Mammary epithelial cell (primary cell): ENCODE data around the gene TOMM70.

Experiments
- EZH2 ChIP-seq: IDR thresholded peaks from 2 replicates; pipeline ENCODE4 v1.6.1; 2012; ENCODE audit warnings: low read length, inconsistent platforms, borderline replicate concordance
- TF ChIP-seq, protein P1 (sequence below), 2 donors: IDR thresholded peaks in 1 of 2; conservative IDR thresholded peaks in 1 of 2; 2 replicates each; pipeline ENCODE4 v1.5.1; 2011 to 2012; ENCODE audit warnings: inconsistent platforms in 2 of 2, low read length in 2 of 2, mild to moderate bottlenecking in 2 of 2, control low read depth in 1 of 2, low read depth in 1 of 2; ENCODE audit not compliant: insufficient read depth in 1 of 2; ENCODE audit errors: extremely low read depth in 1 of 2

DNA sequence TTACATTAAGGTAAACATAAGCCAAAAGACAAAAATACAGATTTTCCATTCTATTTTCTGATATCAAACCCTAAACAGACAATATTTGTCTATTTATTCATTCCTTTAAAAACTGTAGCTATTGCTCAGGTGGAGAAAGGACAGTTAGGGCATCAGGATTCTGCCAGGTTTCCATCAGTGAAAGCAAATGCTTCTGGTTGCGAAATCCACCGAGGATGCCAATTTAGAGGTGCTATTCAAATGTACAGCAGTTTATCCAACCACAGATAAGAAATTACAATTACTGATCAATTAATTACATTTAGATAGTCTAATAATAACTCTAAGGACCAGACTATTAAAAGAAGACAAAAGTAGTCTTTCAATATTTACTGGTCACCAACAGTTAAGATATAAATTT is 3.9 kb downstream of the TOMM70 start:
- TF ChIP-seq, protein P1, sequence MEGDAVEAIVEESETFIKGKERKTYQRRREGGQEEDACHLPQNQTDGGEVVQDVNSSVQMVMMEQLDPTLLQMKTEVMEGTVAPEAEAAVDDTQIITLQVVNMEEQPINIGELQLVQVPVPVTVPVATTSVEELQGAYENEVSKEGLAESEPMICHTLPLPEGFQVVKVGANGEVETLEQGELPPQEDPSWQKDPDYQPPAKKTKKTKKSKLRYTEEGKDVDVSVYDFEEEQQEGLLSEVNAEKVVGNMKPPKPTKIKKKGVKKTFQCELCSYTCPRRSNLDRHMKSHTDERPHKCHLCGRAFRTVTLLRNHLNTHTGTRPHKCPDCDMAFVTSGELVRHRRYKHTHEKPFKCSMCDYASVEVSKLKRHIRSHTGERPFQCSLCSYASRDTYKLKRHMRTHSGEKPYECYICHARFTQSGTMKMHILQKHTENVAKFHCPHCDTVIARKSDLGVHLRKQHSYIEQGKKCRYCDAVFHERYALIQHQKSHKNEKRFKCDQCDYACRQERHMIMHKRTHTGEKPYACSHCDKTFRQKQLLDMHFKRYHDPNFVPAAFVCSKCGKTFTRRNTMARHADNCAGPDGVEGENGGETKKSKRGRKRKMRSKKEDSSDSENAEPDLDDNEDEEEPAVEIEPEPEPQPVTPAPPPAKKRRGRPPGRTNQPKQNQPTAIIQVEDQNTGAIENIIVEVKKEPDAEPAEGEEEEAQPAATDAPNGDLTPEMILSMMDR (conservative IDR thresholded peaks at IDR 0.05 in 1 of 2, IDR thresholded peaks at IDR 0.05 in 1 of 2; ENCODE audit: extremely low read depth in 1 of 2, insufficient read depth in 1 of 2, low read depth in 1 of 2, low read length in 2 of 2) = no peak
- no peak for TF ChIP-seq EZH2
